ENCODE data around the gene FAM180B.
"Not testable (repeated sequence)": the region's sequence is repeated elsewhere in the genome, so short reads cannot be mapped to it uniquely, and the experiment has no call there.

The FAM180B gene, protein sequence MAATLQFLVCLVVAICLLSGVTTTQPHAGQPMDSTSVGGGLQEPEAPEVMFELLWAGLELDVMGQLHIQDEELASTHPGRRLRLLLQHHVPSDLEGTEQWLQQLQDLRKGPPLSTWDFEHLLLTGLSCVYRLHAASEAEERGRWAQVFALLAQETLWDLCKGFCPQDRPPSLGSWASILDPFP

DNA sequence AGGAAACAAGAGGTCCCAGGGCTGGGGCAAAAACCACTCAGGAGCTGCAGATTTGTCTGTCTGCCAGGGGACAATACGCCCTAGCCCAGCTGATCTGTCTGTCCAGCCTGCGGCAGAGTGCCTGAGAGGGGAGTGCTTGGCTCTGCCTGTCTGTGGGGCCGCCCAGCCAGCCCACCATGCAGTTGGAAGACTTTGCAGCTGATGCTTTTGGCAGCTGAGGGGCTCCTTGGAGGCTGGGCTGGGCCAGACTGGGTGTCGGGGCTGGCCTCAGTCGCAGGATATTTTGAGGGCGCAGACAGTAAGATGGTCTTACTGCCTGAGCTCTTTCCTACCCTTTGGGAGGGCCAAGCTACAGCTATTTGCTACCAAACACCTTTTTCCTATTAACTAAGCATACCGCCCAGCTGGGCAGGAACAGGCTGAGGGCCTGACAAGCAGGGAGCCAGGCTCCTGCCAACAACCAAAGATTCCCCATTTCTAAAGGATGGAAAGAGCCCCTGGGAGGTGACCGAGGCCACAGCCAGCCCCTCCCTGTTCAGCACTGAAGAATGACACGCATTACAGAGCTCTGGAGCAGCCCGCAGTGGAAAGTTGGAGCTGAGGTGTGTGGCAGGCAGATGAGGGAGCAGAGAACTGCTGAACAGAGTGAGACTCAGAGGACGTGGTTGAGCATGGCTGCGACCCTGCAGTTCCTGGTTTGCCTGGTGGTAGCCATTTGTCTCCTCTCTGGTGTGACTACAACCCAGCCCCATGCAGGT is at the start of gene FAM180B:
Gene FAM180B (plus strand): TSS at position 581 of the 758 bp plus-strand sequence. CDS start 91 bp downstream, at position 672.
- no peak for DNase-seq

DNA sequence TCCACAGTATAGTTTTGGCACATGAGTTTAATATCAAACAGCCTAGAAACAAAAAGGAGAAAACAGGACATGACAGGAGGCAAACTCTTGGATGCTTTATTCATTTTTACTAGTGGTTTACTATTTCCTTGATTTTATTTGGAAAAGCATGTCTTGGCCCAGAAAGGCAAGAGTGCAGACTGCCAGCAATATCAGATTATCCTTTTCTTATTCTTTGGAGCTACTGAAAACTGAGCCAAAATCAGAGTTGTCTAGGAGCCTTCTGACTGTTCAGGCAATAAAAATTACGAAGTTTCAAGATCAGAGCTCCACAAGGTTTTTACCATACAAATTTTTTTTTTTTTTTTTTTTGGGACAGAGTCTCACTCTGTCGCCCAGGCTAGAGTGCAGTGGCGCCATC is 49.6 kb upstream of the FAM180B start:
- DNase-seq: no peak

DNA sequence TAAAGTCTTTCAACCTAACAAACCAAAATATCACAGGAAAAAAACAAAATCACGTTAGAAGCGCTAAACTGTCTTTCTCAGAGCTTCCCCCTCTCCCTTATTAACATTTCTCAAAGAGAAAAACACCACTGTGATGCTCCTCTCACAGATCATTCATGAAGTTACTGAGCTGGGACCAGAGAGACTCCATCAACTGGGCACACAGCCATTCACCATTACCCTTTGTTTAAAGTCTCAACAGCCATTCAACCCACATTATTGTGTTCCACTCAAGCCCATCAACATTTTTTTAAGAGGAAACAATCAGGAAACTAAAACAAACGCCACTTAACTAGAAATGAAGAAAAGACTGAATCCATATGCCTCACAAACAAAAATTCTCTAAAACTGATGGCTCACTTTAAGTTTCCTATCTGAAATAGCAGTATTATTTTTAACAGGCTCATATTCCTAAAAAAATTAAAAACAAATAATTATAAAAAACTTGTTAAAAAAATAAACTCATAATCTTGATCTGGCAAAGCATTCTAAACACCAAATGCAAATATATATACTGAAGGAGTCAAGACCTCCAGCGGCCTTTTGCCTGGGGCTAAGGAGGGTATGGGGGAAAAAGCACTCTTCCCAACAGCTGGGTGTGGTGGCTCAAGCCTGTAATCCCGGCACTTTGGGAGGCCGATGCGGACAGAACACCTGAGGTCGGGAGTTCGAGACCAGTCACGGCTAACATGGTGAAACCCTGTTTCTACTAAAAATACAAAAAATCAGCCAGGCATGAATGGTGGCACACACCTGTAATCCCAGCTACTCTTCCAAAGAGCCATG is 47.5 kb upstream of the FAM180B start:
- no peak for DNase-seq

DNA sequence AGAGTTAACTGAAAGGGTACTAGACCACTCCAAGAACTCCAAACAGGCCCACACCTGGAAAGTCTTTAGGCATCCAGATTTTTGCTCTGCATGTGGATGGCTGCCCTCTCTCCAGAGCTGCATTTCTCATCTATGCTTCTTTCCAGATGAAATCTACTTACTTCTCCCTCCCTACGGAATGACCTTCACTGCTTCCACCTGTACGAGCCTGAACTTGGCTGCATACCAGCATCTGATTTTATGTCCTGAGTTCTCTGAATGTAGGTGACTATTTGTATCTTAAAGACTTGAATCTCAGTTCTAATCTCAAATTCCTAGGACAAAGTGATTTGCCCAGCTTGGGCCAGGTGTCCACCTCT is 46.8 kb upstream of the FAM180B start:
- DNase-seq: no peak

DNA sequence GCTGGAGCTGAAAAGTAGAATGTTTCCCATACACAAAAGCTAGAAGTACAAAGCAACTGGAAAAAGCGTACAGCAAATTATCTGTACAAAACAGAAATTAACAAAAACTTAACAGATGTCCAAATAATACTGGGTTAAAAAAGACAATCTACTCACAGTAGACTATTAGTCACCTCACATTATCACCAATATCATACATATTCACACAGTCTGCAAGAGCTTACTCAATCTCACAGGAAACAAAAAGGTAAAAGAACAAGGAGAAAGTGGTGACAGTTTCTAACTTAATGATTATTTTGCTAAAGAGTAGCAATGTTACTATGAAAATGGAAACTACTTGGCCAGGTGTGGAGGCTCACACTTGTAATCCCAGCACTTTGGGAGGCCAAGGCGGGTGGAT is 45.4 kb upstream of the FAM180B start:
- DNase-seq: no peak

DNA sequence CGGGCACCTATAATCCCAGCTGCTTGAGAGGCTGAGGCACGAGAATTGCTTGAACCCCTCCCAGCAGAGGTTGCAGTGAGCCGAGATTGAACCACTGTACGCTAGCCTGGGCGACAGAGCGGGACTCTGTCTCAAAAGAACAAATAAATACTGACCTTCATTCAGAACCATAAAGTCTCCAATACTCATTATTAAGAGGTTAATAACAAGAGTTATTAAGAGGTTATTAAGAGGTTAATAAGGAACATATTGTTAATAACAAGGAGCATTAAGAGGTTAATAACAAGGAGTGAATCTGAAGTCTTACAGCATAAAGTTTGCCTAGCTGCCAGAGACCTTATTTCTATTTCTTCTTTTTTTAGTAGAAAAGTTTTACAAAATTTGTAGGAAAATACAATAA is 41.2 kb upstream of the FAM180B start:
- no peak for DNase-seq

DNA sequence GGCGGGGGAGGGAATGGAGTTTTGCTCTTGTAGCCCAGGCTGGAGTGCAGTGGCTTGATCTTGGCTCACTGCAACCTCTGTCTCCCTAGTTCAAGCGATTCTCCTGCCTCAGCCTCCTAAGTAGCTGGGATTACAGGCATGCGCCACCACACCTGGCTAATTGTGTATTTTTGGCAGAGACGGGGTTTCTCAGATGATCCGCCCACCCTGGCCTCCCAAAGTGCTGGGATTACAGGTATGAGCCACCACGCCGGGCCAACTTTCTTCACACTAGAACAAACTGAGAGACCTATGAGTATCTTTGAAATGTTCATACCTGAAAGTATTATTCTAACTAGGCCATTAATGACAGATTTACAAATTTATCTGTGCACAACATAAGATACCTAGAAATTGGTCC is 40.2 kb upstream of the FAM180B start:
- not testable (repeated sequence) for DNase-seq

DNA sequence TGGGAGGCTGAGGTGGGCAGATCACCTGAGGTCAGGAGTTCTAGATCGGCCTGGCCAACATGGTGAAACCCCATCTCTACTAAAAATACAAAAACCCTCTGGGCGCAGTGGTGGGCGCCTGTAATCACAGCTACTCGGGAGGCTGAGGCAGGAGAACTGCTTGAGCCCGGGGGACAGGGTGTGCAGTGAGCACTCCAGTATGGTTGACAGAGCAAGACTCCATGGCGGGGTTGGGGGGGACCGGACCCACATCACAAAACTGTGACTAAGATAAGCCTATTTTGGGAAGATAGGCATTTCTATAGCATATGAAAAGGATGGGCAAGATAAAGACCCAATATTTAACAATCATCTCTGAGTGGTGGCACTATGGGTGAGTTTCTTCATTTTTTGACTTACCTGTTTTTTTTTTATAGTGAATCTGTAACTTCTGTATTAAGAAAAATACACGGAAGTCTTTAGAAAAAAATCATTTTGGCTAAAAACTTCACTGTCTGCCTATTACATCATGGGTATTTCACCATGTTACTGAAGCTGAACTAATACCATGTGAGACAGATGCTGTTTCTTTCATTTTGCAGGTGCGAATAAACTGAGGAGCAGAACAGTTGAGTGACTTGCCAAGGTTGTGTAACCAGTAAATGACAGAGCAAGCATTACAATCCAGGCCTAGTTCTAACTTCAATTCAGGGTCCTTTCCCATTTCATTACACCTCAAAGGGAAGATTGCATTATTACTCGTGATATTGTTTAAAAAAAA is 36.0 kb upstream of the FAM180B start:
- DNase-seq: no peak

DNA sequence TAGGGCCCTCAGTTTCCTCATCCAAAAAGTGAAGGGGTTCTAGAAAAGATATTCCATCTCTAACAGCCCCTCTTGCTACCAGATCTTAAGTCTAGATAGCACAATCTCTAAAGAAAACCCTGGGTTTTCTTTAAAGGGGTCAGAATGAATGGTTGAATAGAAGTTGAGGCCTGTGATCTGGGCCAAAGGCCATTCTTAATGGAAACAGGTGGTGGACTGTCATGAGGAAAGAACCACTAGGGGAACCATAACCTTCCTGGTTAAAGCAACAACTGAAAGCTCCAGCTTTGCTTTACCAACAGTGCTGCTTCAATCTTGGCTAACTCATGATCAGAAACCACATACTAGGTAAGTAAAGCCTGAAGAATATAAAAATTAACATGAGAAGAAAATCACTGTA is 35.4 kb upstream of the FAM180B start:
- no peak for DNase-seq

DNA sequence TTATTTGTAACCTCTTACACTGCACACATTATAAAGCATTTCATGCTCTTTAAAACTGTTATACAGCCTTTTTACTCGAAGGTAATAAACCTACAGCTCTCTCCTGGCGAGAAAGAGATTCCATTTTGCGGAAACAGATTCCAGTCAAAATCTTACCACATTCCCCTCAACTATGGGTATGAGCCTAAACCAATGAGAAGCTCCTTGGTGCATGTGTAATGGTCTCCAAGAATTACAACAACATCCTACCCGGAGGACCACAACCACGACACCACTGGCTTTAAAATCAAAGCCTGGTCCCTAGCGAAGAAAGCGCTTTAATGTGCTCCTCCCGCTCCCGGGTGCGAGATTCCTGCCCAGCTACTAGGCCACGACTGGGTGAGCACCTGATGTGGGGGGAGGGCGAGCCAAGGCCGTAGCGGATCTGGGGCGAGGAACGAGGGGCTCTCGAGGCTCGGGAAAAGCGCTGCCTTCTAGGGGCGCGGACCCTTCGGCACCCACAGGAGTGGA is 34.4 kb upstream of the FAM180B start:
- DNase-seq: no peak

DNA sequence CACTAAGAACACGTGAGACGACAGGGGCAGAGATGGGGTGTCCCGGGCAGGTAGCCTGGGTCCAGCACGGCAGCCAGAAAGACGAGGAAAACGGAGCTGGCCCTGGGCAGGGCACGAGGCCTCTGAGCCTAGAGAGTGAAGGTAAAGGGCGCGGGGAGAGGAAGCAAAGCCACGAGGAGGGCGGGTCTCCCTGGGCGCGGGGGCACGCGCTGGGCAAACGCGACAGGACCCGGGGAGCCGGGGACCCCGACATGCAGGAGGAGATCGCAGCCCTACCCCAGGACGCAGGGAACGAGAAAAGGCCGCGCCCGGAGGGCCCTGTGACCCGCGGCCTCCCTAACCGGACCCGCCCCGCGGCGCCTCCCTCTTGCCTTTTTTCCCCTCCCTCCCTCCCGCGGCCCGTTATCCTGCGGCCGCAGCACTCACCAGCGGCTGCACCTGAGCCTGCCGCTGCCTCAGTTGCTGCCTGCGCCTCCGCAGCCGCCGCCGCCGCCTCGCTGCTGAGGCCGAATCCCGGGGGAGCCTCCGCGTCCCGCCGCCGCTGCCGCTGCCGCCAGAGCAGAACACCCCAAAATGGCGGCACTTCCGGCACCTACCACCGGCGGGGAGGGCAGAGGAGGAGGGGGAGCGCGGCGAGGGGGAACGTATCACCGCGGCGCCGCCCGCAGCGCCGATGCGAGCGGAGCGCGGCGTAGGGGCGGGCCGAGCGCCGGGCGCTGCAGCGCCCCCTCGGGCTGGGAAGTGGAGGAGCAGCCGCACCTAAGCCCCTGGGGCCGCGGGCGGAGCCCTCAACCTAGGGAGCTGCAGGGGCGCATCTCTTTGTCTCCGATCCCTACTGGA is 33.7 kb upstream of the FAM180B start, which contains the start of gene CELF1:
Gene CELF1 (minus strand): TSS at position 567 of the 840 bp plus-strand sequence. CDS start 53,609 bp downstream, outside the sequence.
- peak; percentile 92 for DNase-seq

DNA sequence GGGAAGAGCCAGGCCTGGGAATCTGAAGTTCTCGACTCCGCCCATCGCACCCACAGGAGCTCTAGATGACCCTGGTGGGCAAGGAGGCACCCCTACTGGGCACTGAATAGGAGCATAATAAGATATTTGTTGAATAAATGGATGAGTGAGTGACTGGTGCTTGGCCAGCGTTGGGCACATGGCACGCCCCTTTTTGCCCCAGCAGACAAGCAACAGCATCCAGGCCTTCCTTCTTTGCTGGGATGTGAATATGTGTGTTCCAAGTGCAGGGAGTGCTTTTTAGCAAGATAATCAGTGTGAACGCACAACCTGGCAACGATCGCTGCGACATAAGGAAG is 33.1 kb upstream of the FAM180B start:
- no peak for DNase-seq

DNA sequence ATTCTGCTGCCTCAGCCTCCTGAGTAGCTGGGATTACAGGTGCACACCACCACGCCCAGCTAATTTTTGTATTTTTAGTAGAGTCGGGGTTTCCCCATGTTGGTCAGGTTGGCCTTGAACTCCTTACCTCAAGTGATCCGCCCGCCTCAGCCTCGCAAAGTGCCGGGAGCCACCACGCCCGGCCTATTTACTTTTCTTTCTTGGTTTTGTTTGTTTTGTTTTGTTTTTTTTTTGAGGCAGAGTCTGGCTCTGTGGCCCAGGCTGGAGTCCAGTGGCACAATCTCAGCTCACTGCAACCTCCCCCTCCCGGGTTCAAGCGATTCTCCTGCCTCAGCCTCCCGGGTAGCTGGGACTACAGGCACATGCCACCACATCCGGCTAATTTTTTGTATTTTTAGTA is 29.5 kb upstream of the FAM180B start:
- not testable (repeated sequence) for DNase-seq

DNA sequence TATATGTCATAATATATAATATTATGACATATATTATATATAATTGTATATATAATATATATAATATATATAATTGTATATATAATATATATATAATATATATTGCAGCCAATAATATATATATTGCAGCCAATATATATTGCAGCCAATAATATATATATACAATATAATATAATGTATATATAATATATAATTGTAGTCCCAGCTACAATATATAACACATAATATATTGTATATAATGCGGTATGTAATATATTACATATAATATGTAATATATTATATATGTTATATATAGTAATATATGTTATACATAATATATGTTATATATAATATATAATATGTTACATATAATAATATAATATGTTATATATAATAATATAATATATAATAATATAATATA is 27.8 kb upstream of the FAM180B start:
- no peak for DNase-seq

DNA sequence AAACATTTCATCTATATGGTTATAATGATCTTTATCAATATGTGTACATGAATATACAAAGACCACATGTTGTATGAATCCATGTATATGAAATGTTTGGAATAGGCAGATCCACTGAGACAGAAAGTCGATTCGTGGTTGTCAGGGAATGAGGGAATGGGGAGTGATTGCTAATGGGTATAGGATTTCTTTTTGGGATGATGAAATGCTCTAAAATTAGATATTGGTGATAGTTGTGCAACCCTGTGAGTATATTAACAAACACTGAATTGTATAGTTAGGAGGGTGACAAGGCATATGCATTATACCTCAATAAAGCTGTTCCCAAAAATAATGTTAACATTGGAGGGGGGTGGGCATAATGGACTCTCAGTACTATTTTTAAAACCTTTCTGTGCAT is 26.1 kb upstream of the FAM180B start:
- no peak for DNase-seq

DNA sequence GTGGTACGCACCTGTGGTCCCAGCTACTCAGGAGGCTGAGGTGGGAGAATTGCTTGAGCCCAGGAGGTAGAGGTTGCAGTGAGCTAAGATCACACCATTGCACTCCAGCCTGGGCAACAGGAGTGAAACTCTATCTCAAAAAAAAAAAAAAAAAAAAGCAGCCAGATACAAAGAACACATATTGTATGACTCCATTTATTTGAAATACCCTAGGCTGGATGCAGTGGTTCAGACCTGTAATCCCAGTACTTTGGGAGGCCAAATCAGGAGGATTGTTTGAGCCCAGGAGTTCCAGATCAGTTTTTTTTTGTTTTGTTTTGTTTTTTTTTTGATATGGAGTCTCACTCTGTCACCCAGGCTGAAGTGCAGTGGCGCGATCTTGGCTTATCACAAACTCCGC is 24.1 kb upstream of the FAM180B start:
- DNase-seq: not testable (repeated sequence)

DNA sequence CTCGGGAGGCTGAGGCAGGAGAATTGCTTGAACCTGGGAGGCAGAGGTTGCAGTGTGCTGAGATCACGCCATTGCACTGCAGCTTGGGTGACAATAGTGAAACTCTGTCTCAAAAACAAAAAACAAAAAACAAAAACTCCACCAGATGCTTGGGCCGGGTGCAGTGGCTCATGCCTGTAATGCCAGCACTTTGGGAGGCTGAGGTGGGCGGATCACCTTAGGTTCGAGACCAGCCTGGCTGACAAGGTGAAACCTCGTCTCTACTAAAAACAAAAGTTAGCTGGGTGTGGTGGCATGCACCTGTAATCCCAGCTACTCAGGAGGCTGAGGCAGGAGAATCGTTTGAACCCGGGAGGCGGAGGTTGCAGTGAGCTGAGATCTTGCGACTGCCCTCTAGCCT is 22.1 kb upstream of the FAM180B start:
- DNase-seq: not testable (repeated sequence)

DNA sequence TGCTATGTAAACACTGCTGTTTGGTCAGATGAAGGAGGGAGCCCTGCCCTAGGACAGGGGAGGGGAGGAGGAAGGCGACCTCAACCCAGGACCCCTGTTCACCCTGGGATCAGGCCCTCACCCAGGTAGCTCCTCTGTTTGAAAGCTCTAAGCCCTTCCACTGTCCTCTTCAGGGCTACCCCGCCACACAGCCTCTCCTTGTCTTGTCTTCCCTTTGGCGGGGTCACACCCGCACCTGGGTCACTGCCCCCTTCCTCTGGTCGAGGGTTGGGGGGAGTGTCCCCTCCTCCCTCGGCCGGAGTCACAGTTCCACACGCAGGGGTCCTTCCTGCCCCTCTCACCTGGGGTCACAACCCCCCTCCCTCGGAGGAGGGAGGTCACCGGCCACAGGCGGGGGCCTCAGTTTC is 21.5 kb upstream of the FAM180B start:
- DNase-seq: no peak

DNA sequence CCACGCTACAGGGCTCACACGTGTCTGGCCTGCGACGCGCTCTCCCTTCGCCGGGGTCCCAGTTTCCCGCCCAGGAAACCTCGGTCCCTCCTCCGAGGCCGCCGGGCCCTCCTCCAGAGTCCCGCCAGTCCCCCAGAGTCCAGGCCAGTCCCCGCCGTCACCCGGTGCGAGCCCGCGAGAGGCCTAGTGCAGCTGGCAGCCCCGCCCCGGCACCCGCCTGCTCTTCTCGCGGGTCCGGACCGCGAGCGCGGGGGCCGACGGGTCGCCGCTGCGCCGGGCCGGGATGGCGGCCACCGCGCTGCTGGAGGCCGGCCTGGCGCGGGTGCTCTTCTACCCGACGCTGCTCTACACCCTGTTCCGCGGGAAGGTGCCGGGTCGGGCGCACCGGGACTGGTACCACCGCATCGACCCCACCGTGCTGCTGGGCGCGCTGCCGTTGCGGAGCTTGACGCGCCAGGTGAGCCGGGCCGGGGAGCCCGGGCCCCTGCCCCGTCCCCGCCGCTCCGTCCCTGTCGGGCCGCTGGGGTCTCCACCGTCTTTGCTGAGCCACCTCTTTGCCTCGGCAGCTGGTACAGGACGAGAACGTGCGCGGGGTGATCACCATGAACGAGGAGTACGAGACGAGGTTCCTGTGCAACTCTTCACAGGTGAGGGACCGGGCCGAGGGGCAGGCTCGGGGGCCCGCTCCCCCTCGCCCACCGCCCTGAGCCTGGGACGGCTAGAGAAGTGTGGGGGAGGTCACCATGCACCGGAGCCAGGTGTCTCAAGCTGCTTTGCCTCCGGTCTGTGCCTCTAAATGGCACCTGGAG is 20.9 kb upstream of the FAM180B start, which contains the start of gene PTPMT1:
Gene PTPMT1 (plus strand): TSS at position 260 of the 809 bp plus-strand sequence. CDS start 24 bp downstream, at position 284.
- DNase-seq: peak; percentile 48

DNA sequence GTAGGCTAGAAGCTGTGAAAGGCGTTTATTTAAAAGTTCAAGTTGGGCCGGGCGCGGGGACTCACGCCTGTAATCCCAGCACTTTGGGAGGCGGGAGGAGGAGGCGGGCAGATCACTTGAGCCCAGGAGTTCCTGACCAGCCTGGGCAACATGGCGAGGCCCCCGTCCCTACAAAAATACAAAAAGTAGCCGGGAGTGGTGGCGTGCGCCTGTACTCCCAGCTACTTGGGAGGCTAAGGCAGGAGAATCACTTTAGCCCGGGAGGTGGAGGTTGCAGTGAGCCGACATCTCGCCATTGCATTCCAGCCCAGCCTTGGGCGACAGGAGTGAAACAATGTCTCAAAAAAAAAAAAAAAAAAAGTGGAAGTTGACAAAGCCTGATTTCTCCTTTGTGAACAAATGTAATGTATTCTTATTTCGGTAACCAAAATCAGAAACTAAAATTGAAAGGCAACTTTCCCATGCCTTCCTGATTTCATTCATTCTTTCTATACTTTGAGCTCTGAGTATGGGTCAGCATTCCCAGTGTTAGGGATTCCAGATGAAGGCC is 20.3 kb upstream of the FAM180B start:
- no peak for DNase-seq

DNA sequence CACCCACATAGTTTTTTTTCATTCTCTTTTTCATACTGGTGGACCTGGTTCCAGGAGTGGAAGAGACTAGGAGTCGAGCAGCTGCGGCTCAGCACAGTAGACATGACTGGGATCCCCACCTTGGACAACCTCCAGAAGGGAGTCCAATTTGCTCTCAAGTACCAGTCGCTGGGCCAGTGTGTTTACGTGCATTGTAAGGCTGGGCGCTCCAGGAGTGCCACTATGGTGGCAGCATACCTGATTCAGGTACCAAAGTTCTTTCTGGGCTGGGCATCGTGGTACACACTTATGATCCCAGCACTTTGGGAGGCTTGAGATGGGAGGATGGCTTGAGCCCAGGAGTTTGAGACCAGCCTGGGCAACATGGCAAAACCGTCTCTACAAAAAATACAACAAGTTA is 16.8 kb upstream of the FAM180B start:
- DNase-seq: no peak
